HG03354 (cell line): ENCODE results near the gene PSG3.
"Not testable (repeated sequence)": the region's sequence is repeated elsewhere in the genome, so short reads cannot be mapped to it uniquely, and the experiment has no call there.

ENCODE experiments used
- ATAC-seq: cut with Tn5 transposase; IDR thresholded peaks from one replicate; pipeline ENCODE4 v1.9.1; 2021; ENCODE audit warnings: mild to moderate bottlenecking; ENCODE audit not compliant: unreplicated experiment, poor library complexity, severe bottlenecking

Gene PSG3

DNA sequence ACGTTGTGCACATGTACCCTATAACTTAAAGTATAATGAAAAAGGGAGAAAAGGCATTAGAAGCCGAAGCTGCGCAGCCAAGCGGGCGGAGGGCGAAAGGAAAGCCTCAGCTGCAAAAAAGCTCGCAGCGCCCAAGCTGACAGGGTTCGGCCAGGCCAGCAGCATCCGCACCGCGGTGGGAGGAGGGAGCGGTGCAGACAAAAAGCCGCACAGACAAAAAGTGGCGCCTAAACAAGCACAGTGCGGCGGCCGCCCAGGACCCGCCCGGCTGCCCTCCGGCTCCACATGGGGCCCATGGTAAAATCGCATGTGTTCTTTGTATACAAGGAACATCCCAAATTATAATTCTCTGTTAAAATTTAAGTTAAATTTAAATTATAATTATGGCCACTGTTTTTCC, 42.4 kb downstream of the PSG3 start:
- ATAC-seq: no peak

GRCh38 chr19:42695811-42696503, 44.3 kb downstream of the PSG3 start:
- ATAC-seq: no peak

GRCh38 chr19:42693760-42694350, 46.4 kb downstream of the PSG3 start:
- no peak for ATAC-seq

- no peak for ATAC-seq
Observed at GRCh38 chr19:42683917-42684513, 56.3 kb downstream of the PSG3 start.

DNA sequence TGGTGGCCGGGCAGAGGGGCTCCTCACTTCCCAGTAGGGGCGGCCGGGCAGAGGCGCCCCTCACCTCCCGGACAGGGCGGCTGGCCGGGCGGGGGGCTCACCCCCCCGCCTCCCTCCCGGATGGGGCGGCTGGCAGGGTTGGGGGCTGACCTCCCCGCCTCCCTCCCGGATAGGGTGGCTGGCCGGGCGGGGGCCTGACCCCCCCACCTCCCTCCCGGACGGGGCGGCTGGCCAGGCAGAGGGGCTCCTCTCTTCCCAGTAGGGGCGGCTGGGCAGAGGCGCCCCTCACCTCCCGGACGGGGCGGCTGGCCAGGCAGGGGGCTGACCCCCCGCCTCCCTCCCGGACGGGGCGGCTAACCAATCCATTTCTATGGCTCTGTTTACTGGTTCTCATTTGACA, 64.0 kb downstream of the PSG3 start:
- not testable (repeated sequence) for ATAC-seq

DNA sequence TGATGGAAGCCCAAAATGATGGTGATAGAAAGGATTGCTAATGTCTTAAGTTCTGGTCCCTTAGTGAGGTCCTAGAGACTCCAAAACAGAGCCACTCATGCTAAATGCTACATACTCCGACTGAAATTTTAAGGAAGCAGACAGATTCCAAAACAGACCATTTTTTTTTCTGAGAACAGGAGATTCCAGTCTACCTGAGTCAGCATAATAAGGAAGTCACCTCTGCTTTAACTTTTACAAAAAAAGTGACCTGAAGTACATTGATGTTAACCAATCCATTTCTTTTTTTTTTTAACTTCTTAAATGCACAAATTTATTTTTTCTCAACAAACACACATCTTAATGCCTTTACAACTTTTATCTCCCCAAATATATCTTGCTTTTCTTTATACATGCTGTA, 65.7 kb downstream of the PSG3 start:
- not testable (repeated sequence) for ATAC-seq
